HUES6 (cell line): ENCODE data around the gene SAMD11.

Experiments
- H3K27ac ChIP-seq: 2 replicates; pipeline ENCODE4 v1.7.0; 2013; ENCODE audit warnings: low read depth, mild to moderate bottlenecking, low read length, inconsistent platforms
- H3K27me3 ChIP-seq: 2 replicates; pipeline ENCODE4 v1.6.1; 2013; ENCODE audit warnings: low read length; ENCODE audit not compliant: control insufficient read depth, insufficient read depth
- H3K36me3 ChIP-seq: 2 replicates; pipeline ENCODE4 v1.6.1; 2013; ENCODE audit warnings: low read length; ENCODE audit not compliant: control insufficient read depth, insufficient read depth
- H3K4me1 ChIP-seq: 2 replicates; pipeline ENCODE4 v1.6.1; 2013; ENCODE audit warnings: low read length; ENCODE audit not compliant: control insufficient read depth, insufficient read depth
- H3K4me3 ChIP-seq: 2 replicates; pipeline ENCODE4 v1.5.1; 2013; ENCODE audit warnings: low read depth, low read length
- H3K9ac ChIP-seq: one replicate; pipeline ENCODE4 v1.6.1; 2013; ENCODE audit warnings: mild to moderate bottlenecking, low read length
- H3K9me3 ChIP-seq: 2 replicates; pipeline ENCODE4 v1.6.1; 2013; ENCODE audit warnings: low read depth, low read length; ENCODE audit not compliant: control insufficient read depth, insufficient read depth

The SAMD11 gene

DNA sequence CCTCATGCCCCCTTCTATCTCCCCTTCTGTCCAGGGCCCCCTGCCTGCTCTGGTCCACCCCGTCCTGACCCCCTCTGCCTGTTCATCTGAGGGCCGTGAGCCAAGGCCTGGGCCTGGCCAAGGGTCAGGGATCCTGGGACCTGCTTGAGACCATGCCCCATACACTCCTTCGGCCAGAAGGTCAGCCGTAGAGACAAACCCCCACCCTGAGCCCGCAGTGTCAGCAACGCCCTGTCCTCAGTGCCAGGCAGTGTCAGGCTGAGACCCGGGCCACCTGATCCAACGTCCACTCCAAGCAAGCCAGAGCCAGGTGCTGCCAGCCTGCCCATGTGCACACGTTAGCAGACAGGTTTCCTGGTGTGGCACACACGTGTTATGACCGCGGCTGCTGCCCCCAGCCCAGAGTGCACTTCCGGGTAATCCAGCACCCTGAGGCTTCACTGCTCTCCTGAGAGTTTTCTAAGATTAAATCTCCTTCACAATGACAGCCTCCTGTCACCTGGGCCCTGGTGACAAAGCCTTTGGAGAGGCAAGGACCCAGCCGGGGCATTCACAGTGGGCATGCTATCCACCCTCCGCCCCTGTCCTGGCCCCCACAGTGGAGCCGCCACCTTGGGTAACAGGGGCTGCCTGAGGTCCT is 10.1 kb upstream of the SAMD11 start:
- peaks cover 83% of the 10 kb centered on the region for H3K27me3 ChIP-seq
- no peak overlapping the region for H3K4me3 ChIP-seq
- H3K9me3 ChIP-seq: no peaks in the 10 kb centered on the region
- no peak overlapping the region for H3K9ac ChIP-seq
- no peaks in the 10 kb centered on the region for H3K4me1 ChIP-seq
- H3K36me3 ChIP-seq: no peaks in the 10 kb centered on the region
- no peak overlapping the region for H3K27ac ChIP-seq

DNA sequence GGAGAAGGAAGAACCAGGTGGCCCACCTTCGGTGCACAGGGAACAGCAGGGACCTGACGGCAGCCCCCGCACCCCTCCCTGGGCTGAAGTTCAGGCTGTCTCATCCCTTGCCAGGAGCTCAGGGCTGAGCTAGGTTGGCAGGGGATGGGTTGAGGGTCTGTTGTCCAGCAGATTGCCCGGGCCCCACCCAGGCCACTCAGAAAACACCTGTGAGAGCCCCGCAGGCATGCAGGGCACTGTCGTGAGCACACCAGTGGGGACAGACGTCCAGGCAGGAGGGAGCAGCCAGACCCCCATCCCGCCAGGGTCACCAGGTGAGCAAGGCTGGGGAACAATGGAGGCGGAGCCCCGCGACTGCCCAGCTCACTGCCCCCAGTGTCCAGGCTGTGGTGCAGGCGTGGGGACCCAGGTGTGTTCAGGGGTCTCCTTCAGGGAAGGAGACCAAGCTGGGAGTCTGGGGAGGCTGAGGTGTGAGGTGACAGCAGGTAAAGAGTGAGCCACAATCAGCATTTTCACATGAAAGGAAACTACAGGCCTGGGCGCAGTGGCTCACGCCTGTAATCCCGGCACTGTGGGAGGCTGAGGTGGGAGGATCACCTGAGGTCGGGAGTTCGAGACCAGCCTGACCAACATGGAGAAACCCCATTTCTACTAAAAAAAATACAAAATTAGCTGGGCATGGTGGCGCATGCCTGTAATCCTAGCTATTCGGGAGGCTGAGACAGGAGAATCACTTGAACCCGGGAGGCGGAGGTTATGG is 9.4 kb upstream of the SAMD11 start:
- no peak overlapping the region for H3K4me3 ChIP-seq
- no peaks in the 10 kb centered on the region for H3K36me3 ChIP-seq
- no peaks in the 10 kb centered on the region for H3K9me3 ChIP-seq
- H3K27ac ChIP-seq: no peak overlapping the region
- no peaks in the 10 kb centered on the region for H3K4me1 ChIP-seq
- no peak overlapping the region for H3K9ac ChIP-seq
- H3K27me3 ChIP-seq: peaks cover 90% of the 10 kb centered on the region

DNA sequence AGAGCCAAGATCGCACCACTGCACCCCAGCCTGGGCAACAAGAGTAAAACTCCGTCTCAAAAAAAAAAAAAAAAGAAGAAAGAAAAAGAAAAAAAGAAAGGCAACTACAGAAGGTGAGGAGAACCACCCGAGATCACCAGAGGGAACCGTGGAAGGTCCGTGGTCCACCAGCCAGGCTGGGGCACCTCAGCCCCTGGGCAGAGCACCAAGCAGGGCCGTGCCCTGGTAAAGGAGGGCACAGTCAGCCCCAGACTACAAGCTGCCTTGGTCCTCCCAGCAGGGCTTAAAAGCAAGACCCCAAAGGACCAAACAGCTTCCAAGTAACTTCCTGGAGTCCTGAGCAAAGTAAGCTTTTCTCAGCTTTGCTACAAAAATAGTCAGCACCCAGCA is 8.8 kb upstream of the SAMD11 start:
- Histone ChIP-seq H3K27ac (no peak overlapping the region), H3K9me3 (no peaks in the 10 kb centered on the region), H3K4me3 (no peak overlapping the region), H3K36me3 (no peaks in the 10 kb centered on the region), H3K4me1 (no peaks in the 10 kb centered on the region), H3K27me3 (peaks cover 96% of the 10 kb centered on the region), H3K9ac (no peak overlapping the region)

DNA sequence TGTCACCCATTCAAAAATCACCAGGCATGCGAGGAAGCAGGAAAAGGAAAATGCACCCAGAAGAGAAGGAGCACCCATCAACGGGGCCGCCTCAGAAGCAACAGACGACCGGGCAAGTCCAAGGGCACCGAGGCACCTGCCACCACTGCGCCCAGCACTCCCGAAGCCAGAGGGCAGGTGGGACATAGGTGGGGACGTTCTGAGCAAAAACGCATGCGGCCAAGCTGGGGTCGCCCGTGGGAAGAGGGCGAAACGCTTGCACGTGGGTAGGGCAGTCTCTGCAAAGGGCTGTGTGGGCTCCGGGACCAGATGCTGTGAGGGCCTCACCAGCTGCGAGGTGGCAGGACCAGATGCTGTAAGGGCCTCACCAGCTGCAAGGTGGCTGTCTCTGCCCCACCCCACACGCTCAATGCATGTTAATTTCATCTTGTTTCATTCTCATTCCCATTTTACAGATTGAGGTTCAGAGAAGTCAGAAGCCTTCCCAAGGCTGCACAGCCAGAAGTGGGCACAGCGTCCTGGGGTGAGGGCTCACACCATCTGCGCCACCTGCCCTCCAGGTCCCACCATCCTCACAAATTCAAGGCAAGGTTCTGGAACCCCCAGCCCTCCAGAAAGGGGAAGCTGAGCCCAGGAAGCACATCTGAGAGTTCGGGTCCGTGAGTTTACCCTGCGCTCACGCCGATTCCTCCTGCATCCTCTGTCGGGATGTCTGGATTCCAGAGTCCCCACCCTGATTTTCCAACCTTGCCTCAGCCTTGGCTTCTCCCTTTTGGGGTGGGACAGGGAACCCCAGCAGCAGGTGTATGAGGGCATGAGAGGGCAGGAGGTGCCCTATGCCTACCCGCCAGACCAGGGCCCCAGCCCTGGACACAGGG is 8.2 kb upstream of the SAMD11 start:
- H3K27me3 ChIP-seq: peaks cover 100% of the 10 kb centered on the region
- no peak overlapping the region for H3K27ac ChIP-seq
- no peaks in the 10 kb centered on the region for H3K36me3 ChIP-seq
- H3K9me3 ChIP-seq: no peaks in the 10 kb centered on the region
- peaks cover 5% of the 10 kb centered on the region for H3K4me1 ChIP-seq
- H3K9ac ChIP-seq: no peak overlapping the region
- H3K4me3 ChIP-seq: no peak overlapping the region

DNA sequence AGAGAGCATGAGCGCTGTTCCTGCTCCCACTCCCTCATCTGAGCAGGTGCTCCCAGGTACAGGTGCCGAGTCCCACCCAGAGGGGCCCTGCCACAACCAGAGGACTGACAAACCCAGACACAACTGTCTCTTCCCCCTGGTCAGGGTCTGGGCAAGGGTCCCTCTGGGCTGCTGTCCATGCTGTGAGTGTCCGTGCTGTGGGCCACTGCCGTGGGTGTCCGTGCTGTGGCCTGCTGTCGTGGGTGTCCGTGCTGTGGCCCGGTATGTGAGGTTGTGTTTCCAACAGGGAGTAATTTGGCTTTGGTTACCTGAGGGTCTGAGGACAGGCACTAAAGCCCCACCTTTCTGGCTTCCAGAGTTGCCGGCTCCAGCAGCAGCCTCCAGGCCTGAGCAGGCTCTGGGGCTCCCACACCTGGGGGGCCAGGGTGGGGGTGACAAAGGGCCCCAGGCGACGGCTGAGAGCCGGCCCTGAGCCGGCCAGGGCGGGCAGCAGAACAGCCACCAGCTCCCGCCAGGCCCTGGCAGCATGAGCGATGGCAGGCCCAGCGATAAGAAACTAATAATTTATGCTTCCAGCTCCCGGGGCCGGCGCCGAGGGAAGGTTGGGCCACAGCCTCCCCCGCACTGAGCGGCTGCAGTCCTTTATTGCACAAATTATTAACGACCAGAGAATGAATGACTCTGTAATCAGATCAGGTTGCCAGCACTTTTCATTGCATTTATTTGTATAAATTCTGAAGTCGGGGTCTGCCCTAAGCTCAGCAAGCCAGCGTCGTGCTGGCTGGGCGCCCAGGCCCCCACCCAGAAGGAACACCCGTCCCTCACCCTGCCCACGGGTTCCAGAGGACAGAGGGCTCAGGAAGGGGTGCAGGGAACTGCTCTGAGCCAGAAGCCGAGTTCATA is 7.3 kb upstream of the SAMD11 start:
- Histone ChIP-seq H3K27ac (no peak overlapping the region), H3K9ac (no peak overlapping the region), H3K9me3 (no peaks in the 10 kb centered on the region), H3K36me3 (no peaks in the 10 kb centered on the region), H3K4me3 (no peak overlapping the region), H3K4me1 (peaks cover 12% of the 10 kb centered on the region), H3K27me3 (peaks cover 100% of the 10 kb centered on the region)

DNA sequence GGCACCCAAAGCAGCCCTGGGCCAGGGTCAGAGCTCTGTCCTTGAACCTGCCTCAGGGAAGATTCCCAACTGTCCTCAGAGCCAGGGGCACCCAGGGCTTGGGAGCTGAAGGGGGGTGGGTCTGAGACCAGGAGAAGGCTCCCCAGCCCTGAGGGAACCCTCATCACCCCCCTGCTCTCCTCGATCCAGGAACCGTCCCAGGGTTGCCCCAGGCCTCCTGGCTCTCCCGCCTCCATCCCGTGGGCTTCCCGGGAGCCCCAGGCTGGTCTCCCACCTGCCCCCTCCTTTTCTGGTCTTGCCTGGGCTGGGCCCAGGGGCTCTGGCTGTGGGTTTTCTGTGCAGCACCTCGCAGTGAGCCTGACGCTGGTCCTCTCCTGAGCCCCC is 6.7 kb upstream of the SAMD11 start:
- peaks cover 14% of the 10 kb centered on the region for H3K4me1 ChIP-seq
- no peak overlapping the region for H3K9ac ChIP-seq
- H3K27me3 ChIP-seq: peaks cover 100% of the 10 kb centered on the region
- H3K9me3 ChIP-seq: no peaks in the 10 kb centered on the region
- H3K36me3 ChIP-seq: no peaks in the 10 kb centered on the region
- H3K4me3 ChIP-seq: no peak overlapping the region
- no peak overlapping the region for H3K27ac ChIP-seq

DNA sequence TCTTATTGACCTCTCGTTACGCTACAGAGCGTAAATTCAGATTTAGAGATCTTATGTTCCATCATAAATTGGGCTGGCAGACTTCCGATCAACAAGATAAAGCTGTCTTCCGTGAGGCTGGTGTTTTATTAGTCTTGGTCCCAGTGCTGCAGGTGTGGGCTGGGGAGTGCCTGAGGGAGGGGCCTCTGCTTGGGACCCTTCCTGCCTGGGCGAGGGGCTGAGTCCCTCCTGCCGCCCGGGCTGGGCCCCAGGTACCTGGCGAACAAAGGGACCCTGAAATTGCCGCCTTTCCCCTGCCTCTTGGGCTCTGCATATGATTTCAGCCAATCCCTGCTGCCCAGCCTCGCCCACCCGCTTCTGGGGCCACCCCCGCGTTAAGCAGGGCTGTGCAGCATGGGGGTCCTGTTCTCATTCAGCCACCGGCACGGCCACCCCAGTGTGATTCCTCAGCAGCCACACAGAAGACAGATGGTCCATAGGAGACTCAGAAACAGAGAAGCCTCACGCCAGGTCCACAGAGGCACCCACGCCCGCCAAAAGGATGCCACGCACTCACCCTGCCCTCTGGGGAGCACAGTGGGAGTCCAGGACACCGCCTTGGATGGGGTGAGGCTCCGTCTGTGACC is 6.1 kb upstream of the SAMD11 start:
- H3K27me3 ChIP-seq: peaks cover 100% of the 10 kb centered on the region
- no peaks in the 10 kb centered on the region for H3K36me3 ChIP-seq
- no peak overlapping the region for H3K27ac ChIP-seq
- H3K9ac ChIP-seq: no peak overlapping the region
- no peaks in the 10 kb centered on the region for H3K9me3 ChIP-seq
- no peak overlapping the region for H3K4me3 ChIP-seq
- peaks cover 14% of the 10 kb centered on the region for H3K4me1 ChIP-seq

DNA sequence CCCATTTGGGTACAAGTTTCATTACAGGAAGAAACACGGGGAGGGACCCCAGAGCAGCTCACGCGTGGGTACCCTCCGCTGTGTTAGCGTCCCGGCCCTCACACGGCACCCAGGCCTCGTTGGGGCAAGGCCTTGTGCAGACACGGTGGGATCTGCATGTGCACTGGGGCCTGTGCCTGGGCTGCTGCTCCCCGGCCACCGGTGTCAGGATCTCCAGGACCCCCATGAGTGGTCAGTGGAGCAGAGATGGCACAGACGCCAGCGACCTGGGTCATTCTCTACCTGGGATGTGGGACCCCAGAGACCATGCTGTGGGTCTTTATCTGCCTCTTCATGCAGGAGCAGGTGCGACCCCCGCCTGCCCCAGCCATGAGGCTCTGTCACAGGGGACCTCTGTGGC is 5.4 kb upstream of the SAMD11 start:
- peaks cover 100% of the 10 kb centered on the region for H3K27me3 ChIP-seq
- H3K27ac ChIP-seq: no peak overlapping the region
- peaks cover 14% of the 10 kb centered on the region for H3K4me1 ChIP-seq

DNA sequence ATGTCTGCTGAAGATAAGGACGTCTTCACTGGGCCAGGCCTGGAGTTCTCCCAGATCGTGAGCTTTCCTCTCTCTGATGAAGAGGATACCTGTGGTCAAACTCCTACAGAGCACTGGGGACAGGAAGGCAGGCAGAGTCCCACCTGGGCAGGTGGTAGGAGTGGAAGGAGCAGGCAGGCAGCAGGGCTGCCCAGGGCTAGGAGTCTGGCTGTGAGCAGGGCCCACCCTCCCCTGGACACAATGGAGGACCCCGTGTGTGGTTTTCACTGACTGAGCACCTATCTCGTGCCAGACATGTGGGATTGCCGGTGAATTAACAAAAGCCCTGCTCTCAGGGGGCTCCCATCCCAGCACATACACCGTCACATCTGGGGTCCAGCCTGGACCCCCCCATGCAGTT is 4.9 kb upstream of the SAMD11 start:
- peaks cover 99% of the 10 kb centered on the region for H3K27me3 ChIP-seq

More for the DNA sequence above, 5.4 kb upstream of the SAMD11 start:
- Histone ChIP-seq H3K4me3 (no peak overlapping the region), H3K9ac (no peak overlapping the region), H3K36me3 (no peaks in the 10 kb centered on the region), H3K9me3 (no peaks in the 10 kb centered on the region)

DNA sequence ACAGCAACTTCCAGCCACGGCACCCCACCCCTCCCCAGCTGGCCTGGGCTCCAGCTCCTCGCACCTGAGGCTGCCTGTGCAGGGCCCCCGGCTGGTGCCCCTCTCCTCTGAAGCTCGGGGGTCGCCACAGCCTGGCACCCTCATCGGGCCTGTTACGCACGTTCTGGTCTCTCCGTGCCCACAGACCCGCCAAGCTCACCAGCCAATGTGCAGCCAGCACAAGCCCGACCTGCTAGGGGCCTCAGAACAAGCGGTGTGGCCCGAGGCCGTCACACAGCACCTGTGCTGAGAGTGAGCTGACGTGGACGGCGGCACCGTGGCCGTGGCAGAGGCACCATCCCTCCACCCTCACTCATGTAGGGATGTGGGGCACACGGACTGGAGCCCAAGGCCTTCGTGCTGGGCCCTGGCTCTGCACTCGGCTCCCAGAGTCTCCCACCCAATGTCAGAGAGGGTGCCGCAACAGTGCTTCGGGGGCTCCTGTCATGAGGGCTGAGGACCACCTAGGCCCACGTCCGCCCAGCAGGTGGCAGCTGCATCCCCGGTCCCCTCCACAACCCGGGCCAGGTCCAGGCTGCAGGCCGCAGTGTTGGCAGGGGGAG is 4.4 kb upstream of the SAMD11 start:
- Histone ChIP-seq H3K36me3 (no peaks in the 10 kb centered on the region), H3K4me3 (no peak overlapping the region), H3K27ac (no peak overlapping the region), H3K27me3 (peaks cover 99% of the 10 kb centered on the region), H3K9me3 (no peaks in the 10 kb centered on the region), H3K4me1 (peaks cover 14% of the 10 kb centered on the region), H3K9ac (no peak overlapping the region)

More for the DNA sequence above, 4.9 kb upstream of the SAMD11 start:
- Histone ChIP-seq H3K36me3 (no peaks in the 10 kb centered on the region), H3K4me3 (no peak overlapping the region), H3K9me3 (no peaks in the 10 kb centered on the region), H3K9ac (no peak overlapping the region), H3K4me1 (peaks cover 14% of the 10 kb centered on the region), H3K27ac (no peak overlapping the region)
